22Rv1 (cell line): ENCODE measurements around the gene RAD51D.
"Not testable (repeated sequence)": the region's sequence is repeated elsewhere in the genome, so short reads cannot be mapped to it uniquely, and the experiment has no call there.

Source experiments
- CTCF ChIP-seq: fragments of 450-650 bp; IDR thresholded peaks from 2 replicates; pipeline ENCODE4 v1.5.1; 2017; ENCODE audit warnings: mild to moderate bottlenecking
- ZFX ChIP-seq: fragments of 450-650 bp; IDR thresholded peaks from 2 replicates; pipeline ENCODE4 v1.6.1; 2017; ENCODE audit warnings: antibody characterized with exemption, borderline replicate concordance

GRCh38 chr17:35110791-35111190, 8.9 kb downstream of the RAD51D start:
- not testable (repeated sequence) for TF ChIP-seq CTCF, ZFX
